Measurements from ENCODE around the gene FAM3D.

Gene FAM3D

DNA sequence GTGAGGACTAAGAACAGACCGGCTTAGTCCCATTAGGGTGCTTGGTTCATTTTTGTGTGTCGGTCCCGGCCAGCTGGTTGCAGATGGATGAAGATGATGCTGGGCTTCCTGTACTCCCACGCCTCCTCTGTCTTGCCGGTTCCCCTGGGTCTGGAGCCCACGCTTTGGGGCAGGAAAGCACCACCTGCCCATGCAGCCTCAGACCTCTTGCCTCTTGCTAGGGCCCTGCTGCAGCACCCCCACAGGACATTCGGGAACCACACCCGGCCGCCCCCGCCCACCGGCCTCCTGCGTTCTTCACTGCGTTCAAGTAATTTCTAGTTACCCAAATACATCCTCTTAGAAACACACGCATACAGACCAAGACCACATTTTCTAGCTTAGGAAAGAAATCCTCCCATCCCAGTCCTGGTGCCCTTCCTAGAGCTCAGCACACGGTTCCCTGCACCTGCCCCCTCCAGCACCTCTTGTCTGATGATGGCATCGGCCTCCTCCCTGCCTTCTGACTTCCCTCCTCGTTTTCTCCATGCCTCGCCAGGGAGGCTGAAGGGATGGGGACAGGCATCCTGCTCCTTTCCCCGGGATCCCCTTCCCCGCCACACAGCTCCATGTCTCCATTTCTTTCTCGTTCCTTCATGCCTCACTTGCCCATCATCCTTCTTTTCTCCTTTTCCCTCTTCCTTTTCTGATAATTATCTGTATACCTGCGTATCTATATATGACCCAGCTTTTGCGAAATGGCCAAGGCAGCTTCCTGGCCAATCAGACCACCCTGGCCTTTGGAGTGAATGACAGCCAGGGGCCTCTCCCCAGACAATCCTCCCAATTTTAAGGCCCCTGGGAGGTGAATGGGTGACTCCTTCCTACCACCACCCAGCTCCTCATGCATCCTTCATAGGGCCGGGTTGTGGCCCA is 30.9 kb downstream of the FAM3D start:
- H3K27ac Mint-ChIP-seq, result no peak overlapping the region
- DNase-seq, result no peak
- ATAC-seq (replicated peaks), result peak in 1 of 2 donors; percentile 41
- H3K9me3 Mint-ChIP-seq, result no peaks in the 10 kb centered on the region
- peaks cover 17 to 24% of the 10 kb centered on the region in 2 donors for H3K27me3 Mint-ChIP-seq
- no peak overlapping the region for H3K4me3 Mint-ChIP-seq
- H3K36me3 Mint-ChIP-seq, result no peaks in the 10 kb centered on the region
- peaks cover 2 to 4% of the 10 kb centered on the region in 2 donors for H3K4me1 Mint-ChIP-seq

DNA sequence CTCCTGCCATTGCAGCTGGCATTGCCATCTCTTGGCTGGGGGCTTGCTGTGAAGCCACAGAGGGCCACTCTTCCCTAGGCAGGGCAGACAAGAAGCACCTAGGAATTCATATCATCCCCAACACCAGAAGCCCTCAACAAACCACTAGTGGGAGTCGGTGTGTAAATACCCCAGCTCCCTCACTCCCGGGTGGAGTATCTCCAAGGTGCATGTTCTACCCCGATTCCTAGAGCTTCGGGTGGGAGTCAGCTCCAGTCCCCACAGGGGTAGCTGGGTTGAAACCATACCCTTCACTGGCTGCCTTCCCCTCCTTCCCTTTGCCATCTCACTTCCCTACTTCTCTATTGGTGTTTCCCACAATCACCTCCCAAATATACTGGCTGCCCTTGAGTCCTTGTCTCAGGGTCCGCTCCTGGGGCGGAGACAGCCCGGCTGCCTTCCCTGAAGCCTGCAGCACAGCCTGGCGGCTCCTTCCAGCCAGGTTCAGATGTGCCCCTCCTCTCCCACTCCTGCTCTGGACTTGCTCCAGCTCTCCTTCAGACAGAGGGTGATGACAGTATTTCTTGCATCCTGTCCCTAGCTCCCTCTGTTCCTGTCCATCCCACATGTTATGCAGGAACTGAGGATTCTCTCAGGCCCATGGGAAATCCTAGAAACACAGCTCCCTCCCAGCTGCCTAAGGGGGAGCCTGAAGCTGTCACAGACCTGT is 33.3 kb downstream of the FAM3D start:
- H3K27ac Mint-ChIP-seq, result peak overlapping the region; percentile 65

DNA sequence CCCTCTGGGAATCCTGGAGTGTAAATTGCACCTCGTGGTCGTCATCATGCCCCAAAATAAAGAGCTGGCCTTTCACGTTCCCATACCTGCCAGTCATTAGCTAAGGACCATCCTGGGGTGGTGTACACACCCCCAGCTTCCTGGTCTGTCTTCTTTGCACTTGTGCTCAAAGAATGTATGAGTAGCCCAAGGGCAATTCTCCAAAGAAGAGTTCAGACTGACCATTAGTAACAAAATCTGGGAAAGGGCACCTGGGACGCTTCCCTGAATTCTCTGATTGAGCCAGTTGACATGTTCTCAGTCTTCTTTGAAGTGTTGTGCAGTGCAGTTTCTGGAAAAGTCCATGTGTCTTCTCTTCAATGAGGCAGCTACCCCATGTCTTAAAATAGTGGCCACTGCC is 34.8 kb downstream of the FAM3D start:
- Mint-ChIP-seq H3K4me3 (no peak overlapping the region), H3K9me3 (no peaks in the 10 kb centered on the region), H3K36me3 (no peaks in the 10 kb centered on the region), H3K27me3 (peaks cover 12 to 22% of the 10 kb centered on the region in 2 donors), H3K4me1 (peaks cover 0 to 6% of the 10 kb centered on the region in 2 donors), H3K27ac (no peak overlapping the region)
- ATAC-seq (replicated peaks) (no peak), DNase-seq (no peak)

More for the DNA sequence above, 33.3 kb downstream of the FAM3D start:
- DNase-seq (no peak), ATAC-seq (replicated peaks) (no peak)
- Mint-ChIP-seq H3K4me1 (peaks cover 0 to 6% of the 10 kb centered on the region in 2 donors), H3K9me3 (no peaks in the 10 kb centered on the region), H3K27me3 (peaks cover 17 to 26% of the 10 kb centered on the region in 2 donors), H3K4me3 (no peak overlapping the region), H3K36me3 (no peaks in the 10 kb centered on the region)

DNA sequence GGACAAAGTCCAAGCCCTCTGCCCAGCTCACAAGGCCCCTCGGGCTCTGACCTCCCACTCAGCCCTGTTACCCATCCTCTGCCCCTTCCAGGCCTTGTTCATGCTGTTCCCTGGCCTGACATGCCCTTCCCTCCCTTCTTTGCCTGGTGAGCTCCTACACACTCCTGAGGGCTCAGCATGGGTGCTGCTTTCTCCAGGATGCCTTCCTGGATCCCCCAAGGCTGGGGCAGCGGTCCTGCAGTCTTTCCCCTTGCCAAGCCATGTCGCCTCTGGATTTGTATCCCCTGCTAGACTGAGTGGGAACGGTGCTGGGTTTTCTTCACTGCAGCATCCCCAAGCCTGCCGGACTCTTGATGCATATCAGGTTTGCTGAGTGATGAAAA is 35.9 kb downstream of the FAM3D start:
- DNase-seq (no peak), ATAC-seq (replicated peaks) (no peak)
- Mint-ChIP-seq H3K4me1 (peaks cover 0 to 3% of the 10 kb centered on the region in 2 donors), H3K9me3 (no peaks in the 10 kb centered on the region), H3K27ac (no peak overlapping the region), H3K27me3 (peaks cover 4 to 22% of the 10 kb centered on the region in 2 donors), H3K36me3 (no peaks in the 10 kb centered on the region), H3K4me3 (no peak overlapping the region)

DNA sequence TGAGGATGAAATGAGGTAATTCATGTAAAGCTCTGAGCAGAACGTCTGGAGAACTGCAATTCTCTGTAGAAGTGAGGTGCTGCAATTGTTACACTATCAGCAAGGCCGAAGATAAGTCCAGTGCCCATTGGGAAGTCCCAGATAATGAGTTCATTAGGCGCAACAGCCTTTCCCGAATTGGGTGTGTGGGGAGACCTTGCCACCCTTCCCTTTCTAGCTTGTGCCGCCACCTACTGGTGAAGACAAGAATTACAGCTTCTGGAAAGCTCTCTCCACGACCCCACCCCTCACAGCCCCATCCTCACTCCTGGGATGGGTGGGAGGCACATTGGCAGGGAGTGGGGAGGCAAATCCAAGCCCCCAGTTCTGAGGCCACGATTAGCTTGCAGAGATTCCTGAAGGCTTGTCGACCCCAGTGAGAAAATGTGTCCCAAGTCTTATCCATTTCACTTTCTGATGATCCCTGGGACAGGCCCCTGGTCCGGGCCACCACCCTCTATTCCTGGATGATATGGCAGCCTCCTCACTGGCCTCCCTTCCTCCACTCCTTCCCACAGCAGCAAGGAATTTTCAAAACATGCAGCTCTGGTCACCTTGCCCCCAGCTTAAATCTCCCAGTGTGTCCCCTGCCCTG is 36.4 kb downstream of the FAM3D start:
- Mint-ChIP-seq H3K27ac (no peak overlapping the region), H3K36me3 (no peaks in the 10 kb centered on the region), H3K9me3 (no peaks in the 10 kb centered on the region), H3K4me1 (peaks cover 0 to 3% of the 10 kb centered on the region in 2 donors), H3K27me3 (peaks cover 0 to 22% of the 10 kb centered on the region in 2 donors), H3K4me3 (no peak overlapping the region)
- DNase-seq (peak; percentile 32), ATAC-seq (replicated peaks) (peak; percentile 63 to 76)

DNA sequence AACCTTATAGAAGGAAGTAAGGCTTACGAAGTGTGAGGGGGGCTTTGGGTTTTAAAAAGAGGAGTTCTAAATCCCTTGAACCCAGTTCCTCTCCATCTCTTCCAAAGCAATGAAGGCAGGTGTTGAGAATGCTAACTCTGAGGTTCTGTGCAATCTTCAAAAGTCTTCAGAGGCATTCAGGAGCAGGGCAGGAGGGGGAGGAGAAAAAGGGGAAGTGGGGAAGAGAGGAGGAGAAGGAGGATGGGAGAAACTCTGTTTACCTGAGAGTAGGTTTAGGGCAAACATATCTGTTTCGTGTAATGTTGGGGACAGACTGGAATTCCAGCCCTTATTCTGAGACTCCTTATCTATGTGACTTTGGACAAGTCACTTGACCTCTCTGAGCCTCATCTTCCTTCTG is 36.9 kb downstream of the FAM3D start:
- Mint-ChIP-seq H3K27me3 (peaks cover 0 to 22% of the 10 kb centered on the region in 2 donors), H3K36me3 (no peaks in the 10 kb centered on the region), H3K4me3 (no peak overlapping the region), H3K4me1 (peaks cover 0 to 3% of the 10 kb centered on the region in 2 donors), H3K9me3 (no peaks in the 10 kb centered on the region), H3K27ac (no peak overlapping the region)
- ATAC-seq (replicated peaks) (no peak), DNase-seq (no peak)

DNA sequence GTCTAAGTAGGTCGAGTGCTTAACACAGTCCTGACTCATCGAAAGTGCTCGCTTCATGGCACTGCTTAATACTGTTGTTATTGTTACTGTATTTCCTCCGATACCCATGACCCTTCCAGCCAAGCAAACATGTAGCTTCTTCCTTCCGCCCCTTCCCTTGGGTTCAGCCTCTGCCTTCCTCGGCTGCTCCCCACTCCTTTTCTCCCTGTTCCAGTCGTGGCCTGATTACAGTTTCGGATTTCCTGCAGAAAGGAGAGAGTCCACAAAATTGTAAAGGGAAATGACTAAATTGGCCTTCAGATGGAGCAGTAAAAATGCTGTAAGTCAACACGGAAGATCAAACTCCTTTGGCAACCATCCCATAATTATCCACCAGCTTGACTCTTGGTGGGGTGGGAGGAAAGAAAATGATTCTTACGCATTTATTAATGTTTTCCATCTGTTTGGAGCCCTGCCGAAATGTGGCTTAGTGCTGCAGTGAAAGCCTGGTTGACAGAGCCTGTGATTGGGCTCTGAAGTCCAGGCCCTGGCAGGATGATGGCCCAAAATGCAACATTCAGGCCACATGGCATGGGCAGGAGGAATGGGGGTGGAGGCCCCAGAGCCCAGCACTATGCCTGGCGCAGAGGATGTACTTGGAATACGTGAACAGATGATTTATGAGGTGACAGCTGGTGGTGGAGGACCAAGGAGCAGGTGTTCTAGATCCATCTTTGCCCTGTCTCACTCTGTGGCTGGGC is 37.6 kb downstream of the FAM3D start:
- Mint-ChIP-seq H3K36me3 (no peaks in the 10 kb centered on the region), H3K27ac (no peak overlapping the region), H3K9me3 (no peaks in the 10 kb centered on the region), H3K27me3 (peaks cover 0 to 19% of the 10 kb centered on the region in 2 donors), H3K4me3 (no peak overlapping the region), H3K4me1 (peaks cover 0 to 3% of the 10 kb centered on the region in 2 donors)
- ATAC-seq (replicated peaks) (no peak), DNase-seq (no peak)

DNA sequence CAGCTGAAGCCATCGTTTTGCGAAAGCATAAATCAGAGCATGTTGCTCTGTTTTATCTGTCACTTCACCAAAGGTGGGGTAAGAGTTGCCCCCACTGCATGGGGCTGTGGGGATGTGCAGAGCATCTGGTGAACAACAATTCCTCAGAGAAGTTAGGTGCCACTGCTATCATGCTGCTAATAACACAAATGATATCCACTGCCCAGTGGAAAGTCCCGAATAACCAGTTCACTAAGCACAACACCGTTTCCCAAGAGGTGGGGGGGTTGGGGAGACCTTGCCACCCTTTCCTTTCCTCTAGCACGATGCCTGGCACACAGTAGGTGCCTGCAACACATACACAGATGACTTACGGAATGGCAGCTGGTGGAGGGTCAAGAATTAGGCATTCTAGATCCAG is 38.6 kb downstream of the FAM3D start:
- Mint-ChIP-seq H3K9me3 (no peaks in the 10 kb centered on the region), H3K4me3 (no peak overlapping the region), H3K4me1 (peaks cover 0 to 3% of the 10 kb centered on the region in 2 donors), H3K27ac (no peak overlapping the region), H3K36me3 (no peaks in the 10 kb centered on the region), H3K27me3 (peaks cover 0 to 12% of the 10 kb centered on the region in 2 donors)
- ATAC-seq (replicated peaks) (no peak), DNase-seq (no peak)

DNA sequence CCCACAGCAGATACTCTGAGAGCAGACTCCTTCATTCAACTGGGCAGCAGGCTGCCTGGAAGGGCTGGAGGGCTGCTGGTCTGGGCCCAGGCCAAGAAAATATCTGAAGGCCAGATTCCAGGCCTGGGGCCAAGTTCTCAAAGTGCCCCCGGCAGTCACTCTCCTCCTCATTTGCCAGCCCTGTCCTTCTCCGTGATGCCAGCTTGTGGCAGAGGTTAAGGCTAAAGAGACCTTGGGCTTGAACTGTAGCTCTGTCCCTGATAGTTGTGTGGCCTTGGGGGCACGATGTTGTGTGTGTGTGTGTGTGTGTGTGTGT is 39.0 kb downstream of the FAM3D start:
- Mint-ChIP-seq H3K4me1 (peaks cover 0 to 3% of the 10 kb centered on the region in 2 donors), H3K27ac (no peak overlapping the region), H3K4me3 (no peak overlapping the region), H3K27me3 (peaks cover 0 to 12% of the 10 kb centered on the region in 2 donors), H3K36me3 (no peaks in the 10 kb centered on the region), H3K9me3 (no peaks in the 10 kb centered on the region)
- ATAC-seq (replicated peaks) (no peak), DNase-seq (no peak)

DNA sequence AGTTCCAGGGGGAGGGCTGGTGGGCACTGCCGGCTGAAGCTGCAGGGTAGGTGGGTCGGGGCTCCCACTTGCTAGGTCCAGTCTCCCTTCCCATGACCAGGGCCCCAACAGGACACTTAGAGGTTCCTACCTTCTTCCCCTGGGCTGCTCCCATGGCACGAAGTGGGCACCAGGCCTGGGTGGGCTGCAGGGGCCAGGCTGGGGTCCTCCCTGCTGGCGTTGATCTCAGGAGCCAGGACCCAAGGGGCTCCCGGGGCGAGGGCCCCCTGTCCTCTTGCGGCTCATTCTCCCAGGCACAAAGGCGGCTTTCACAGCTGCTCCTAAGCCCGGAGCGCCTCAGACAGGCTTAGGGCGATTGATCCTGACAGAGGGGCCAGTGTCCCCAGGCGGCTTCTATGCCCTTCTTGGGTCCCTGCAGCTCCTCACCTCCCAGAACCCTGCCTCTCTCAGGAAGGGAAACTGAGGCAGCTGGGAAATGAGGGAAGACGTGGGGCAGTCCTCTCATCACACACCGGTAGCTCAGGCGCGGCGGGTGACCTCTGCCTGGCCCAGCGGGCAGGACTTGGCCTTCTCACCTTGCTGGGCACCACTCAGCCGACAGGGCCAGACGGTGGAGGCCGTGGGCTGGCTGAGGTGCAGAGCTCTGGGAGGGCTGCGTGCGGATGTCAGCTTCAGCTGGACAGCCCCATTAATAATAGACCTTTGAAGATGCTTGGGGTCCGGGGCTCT is 39.6 kb downstream of the FAM3D start:
- H3K4me1 Mint-ChIP-seq, result peaks cover 0 to 3% of the 10 kb centered on the region in 2 donors
- H3K27ac Mint-ChIP-seq, result no peak overlapping the region
- DNase-seq (no peak), ATAC-seq (replicated peaks) (no peak)
- H3K27me3 Mint-ChIP-seq, result peaks cover 0 to 15% of the 10 kb centered on the region in 2 donors
- H3K36me3 Mint-ChIP-seq, result no peaks in the 10 kb centered on the region
- H3K9me3 Mint-ChIP-seq, result no peaks in the 10 kb centered on the region
- H3K4me3 Mint-ChIP-seq, result no peak overlapping the region

DNA sequence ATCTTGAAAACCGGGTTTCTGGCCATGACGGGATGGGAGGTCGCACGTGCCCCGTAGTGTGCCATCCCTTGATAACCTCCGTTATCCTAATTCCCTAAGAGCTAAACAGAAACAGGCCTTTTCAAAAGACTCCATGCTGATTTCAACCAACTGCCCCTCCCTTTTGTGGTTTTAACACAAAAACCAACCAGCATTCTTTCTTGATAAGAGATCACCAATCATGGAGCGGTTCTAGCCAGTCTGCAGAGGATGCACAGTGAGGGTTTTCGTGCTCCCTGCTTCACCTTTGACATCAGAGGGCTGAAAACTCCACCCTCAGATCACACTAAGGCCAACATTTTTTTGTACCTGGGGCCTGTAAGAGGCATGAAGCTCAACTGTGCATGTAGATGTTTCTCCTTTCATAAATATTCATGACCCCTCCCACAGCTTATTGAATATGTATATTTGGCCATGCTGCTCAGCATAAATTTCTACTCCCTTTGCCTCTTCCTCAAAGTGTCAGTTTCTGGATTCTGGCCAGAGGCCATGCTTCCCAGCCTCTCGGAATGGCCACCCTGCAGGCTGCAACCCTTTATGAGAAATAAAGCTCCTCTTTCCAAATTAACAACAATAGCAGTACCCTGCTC is 41.3 kb downstream of the FAM3D start:
- ATAC-seq (replicated peaks), result no peak
- H3K27ac Mint-ChIP-seq, result no peak overlapping the region

DNA sequence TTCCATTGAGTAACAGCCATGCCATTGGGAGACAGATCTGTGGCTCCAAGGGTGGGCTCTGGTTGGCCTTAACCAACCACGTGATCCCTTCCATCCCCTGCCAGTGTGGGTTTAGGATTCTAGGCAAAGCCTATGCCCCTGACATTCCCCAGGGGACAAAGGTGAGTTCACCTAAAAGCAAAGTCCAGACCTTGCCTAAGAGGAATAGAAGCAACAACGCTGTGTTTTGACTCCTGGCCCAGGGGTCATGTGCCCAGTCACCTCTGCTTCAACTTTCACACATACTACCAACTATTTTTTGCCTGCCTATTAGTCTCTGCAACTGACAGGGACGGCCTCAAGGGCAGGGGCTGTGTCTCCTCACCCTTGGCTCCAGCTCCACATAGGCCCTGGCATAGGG is 42.0 kb downstream of the FAM3D start:
- no peak for ATAC-seq (replicated peaks)
- H3K9me3 Mint-ChIP-seq, result no peaks in the 10 kb centered on the region
- no peaks in the 10 kb centered on the region for H3K4me1 Mint-ChIP-seq
- peaks cover 0 to 4% of the 10 kb centered on the region in 2 donors for H3K27me3 Mint-ChIP-seq
- no peaks in the 10 kb centered on the region for H3K36me3 Mint-ChIP-seq
- H3K4me3 Mint-ChIP-seq, result no peak overlapping the region
- no peak overlapping the region for H3K27ac Mint-ChIP-seq
- DNase-seq, result no peak

More for the DNA sequence above, 41.3 kb downstream of the FAM3D start:
- Mint-ChIP-seq H3K9me3 (no peaks in the 10 kb centered on the region), H3K27me3 (peaks cover 0 to 4% of the 10 kb centered on the region in 2 donors), H3K4me1 (no peaks in the 10 kb centered on the region), H3K36me3 (no peaks in the 10 kb centered on the region), H3K4me3 (no peak overlapping the region)
- no peak for DNase-seq

DNA sequence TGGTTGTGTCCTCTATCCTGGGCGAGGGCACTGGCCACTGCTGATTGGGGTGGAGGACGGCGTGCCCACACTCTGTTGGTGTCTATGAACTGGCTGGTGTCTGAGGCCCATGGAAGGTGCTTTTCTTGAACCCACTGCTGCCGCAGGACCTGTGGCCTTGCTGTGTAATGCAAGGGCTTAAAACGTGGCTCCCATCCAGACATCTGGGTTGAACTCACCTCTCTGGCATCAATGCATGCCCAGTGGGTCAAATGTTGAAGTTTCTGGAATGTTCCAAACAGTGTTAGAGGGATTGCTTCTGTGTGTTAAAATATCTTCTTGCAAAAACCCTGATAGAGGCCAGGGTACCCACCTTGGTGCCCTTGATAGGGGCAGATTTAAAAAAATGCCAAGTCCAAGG is 42.6 kb downstream of the FAM3D start:
- DNase-seq (no peak), ATAC-seq (replicated peaks) (no peak)
- Mint-ChIP-seq H3K4me1 (no peaks in the 10 kb centered on the region), H3K27ac (no peak overlapping the region), H3K4me3 (no peak overlapping the region), H3K36me3 (no peaks in the 10 kb centered on the region), H3K9me3 (no peaks in the 10 kb centered on the region), H3K27me3 (peaks cover 0 to 4% of the 10 kb centered on the region in 2 donors)

Measured in stimulated activated naive B cell treated with anti-CD40 and anti-IgM and Interleukin-4, amounts not matched to agents 10 μg/mL and 1 μg/mL and 100 μg/mL, for 72 hours (primary cell).